GM19023 (cell line): Measurements from ENCODE around the gene UMODL1.
"Not testable (repeated sequence)": the region's sequence is repeated elsewhere in the genome, so short reads cannot be mapped to it uniquely, and the experiment has no call there.

Experiments
- ATAC-seq: cut with Tn5 transposase; IDR thresholded peaks from one replicate; pipeline ENCODE4 v1.9.1; 2021; ENCODE audit warnings: mild to moderate bottlenecking, moderate library complexity; ENCODE audit not compliant: unreplicated experiment

UMODL1 gene

GRCh38 chr21:42160765-42161164 is 89.6 kb downstream of the UMODL1 start:
- no peak for ATAC-seq

- no peak for ATAC-seq
Measured at GRCh38 chr21:42161401-42161955, 90.4 kb downstream of the UMODL1 start.

- ATAC-seq = no peak
Measured at GRCh38 chr21:42161956-42162681, 91.0 kb downstream of the UMODL1 start.

GRCh38 chr21:42162831-42163510 is 91.9 kb downstream of the UMODL1 start:
- no peak for ATAC-seq

GRCh38 chr21:42163511-42163863 is 92.4 kb downstream of the UMODL1 start:
- ATAC-seq = no peak

GRCh38 chr21:42164064-42164789 is 93.1 kb downstream of the UMODL1 start:
- no peak for ATAC-seq

- ATAC-seq = no peak
Measured at GRCh38 chr21:42164818-42165217, 93.7 kb downstream of the UMODL1 start.

- ATAC-seq = no peak
Measured at GRCh38 chr21:42165901-42166300, 94.8 kb downstream of the UMODL1 start.

- ATAC-seq = no peak
Measured at GRCh38 chr21:42169758-42170157, 98.6 kb downstream of the UMODL1 start.

GRCh38 chr21:42171091-42172053 is 100.3 kb downstream of the UMODL1 start:
- ATAC-seq = no peak

- ATAC-seq = no peak
Measured at GRCh38 chr21:42172596-42173483, 101.7 kb downstream of the UMODL1 start.

- ATAC-seq = no peak
Measured at GRCh38 chr21:42174173-42174572, 103.1 kb downstream of the UMODL1 start.

- ATAC-seq = no peak
Measured at GRCh38 chr21:42175110-42175710, 104.1 kb downstream of the UMODL1 start.

GRCh38 chr21:42176859-42177258 is 105.7 kb downstream of the UMODL1 start:
- no peak for ATAC-seq

GRCh38 chr21:42179316-42179715 is 108.2 kb downstream of the UMODL1 start:
- no peak for ATAC-seq

GRCh38 chr21:42180001-42180400 is 108.9 kb downstream of the UMODL1 start:
- ATAC-seq = not testable (repeated sequence)

- no peak for ATAC-seq
Measured at GRCh38 chr21:42182713-42183371, 111.7 kb downstream of the UMODL1 start.
